GM12878 (cell line): ENCODE measurements around the gene SLC9A7.

Source experiments
- CHD2 ChIP-seq: IDR thresholded peaks from 2 replicates; pipeline ENCODE4 v1.6.1; 2011; ENCODE audit warnings: low read depth, low read length, improper control_type of control experiment, borderline replicate concordance
- CTCF ChIP-seq, 3 experiments: IDR thresholded peaks in 2 of 3; conservative IDR thresholded peaks in 1 of 3; 2 replicates each; pipeline ENCODE4 v1.5.1; 2011; ENCODE audit warnings: low read depth in 3 of 3, low read length in 3 of 3, mild to moderate bottlenecking in 3 of 3, control low read depth in 2 of 3, moderate library complexity in 2 of 3, inconsistent platforms in 1 of 3, mixed read lengths in 1 of 3; ENCODE audit not compliant: control insufficient read depth in 2 of 3, insufficient read depth in 1 of 3; ENCODE audit errors: extremely low read depth in 1 of 3
- EZH2 ChIP-seq: IDR thresholded peaks from 2 replicates; pipeline ENCODE4 v1.6.1; 2012; ENCODE audit warnings: low read depth, mild to moderate bottlenecking, control low read depth, inconsistent platforms, low read length, borderline replicate concordance; ENCODE audit not compliant: control insufficient read depth
- GABPA ChIP-seq: IDR thresholded peaks from 2 replicates; pipeline ENCODE4 v1.6.1; 2014; ENCODE audit warnings: antibody characterized with exemption, low read depth, mild to moderate bottlenecking, inconsistent platforms
- HCFC1 ChIP-seq: fragments of 150-350 bp; IDR thresholded peaks from 2 replicates; pipeline ENCODE4 v1.6.1; 2014; ENCODE audit warnings: low read length
- MLLT1 ChIP-seq: fragments of 450-650 bp; IDR thresholded peaks from 2 replicates; pipeline ENCODE4 v1.6.1; 2016; ENCODE audit warnings: mild to moderate bottlenecking

- no peak for TF ChIP-seq CTCF (IDR thresholded peaks at IDR 0.05 in 2 of 3, conservative IDR thresholded peaks at IDR 0.05 in 1 of 3; ENCODE audit: control insufficient read depth in 2 of 3, extremely low read depth in 1 of 3, insufficient read depth in 1 of 3, low read depth in 3 of 3, low read length in 3 of 3)
- peak; percentile 98 for TF ChIP-seq CHD2
- TF ChIP-seq HCFC1, result no peak
- TF ChIP-seq MLLT1, result no peak
- no peak for TF ChIP-seq EZH2
- no peak for TF ChIP-seq GABPA
These were observed 184.8 kb downstream of the SLC9A7 start for GRCh38 chrX:46573892-46574773.
